ENCODE data around the gene EPS8. TPM values are rescaled to one million over a fixed set of nuclear protein-coding genes. Genes with fewer than 3 reads are reported as not detected.

The EPS8 gene
- total RNA-seq, 1 donor from 2014 or later, result 94.6 TPM

- H3K27ac ChIP-seq, result no peak overlapping the region
- no peak for TF ChIP-seq CTCF (IDR thresholded peaks at IDR 0.05)
- H3K27me3 ChIP-seq, result no peaks in the 10 kb centered on the region
- no peak for DNase-seq (ENCODE audit: low spot score in 2 of 2)
- no peak overlapping the region for H3K4me3 ChIP-seq
- peaks cover 0 to 14% of the 10 kb centered on the region in 2 donors for H3K4me1 ChIP-seq
- intact Hi-C loops (cut with DNase I), result no loop called here
- H3K36me3 ChIP-seq, result no peaks in the 10 kb centered on the region
- no peaks in the 10 kb centered on the region for H3K9me3 ChIP-seq
Observed at GRCh38 chr12:15601210-15601800, 187.9 kb downstream of the EPS8 start.

DNA sequence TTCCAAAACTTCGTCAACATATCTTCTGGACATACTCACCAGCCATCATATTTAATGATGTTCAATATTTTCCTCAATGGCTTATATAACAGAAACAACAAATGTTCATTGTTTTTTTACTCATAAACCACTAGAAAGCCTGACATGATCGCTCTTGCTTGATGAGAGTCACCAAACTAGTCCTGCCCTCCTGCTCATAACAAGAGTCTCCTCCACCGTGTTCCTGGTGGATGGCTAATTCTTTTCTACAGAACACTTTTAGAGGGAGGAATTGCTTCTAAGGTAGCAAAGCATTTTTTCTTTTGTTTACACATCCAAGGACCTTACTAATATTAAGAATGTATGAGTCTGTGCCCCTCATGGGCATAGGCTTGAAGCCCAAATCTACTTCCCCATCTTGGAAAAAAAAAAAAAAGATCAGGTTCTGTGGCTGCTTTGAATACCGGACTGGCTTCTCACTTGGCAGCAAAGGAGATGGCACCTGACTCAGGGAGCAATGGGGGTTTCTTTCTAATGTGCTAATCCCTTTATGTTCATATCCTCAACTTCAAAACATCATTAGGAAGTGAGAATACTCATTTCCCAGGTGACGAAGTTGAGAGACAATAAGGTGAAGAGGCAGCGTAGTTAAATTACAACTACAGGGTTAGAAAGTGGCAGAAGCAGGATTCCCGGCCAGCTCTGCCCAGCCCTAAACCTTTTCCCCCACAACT lies 188.8 kb downstream of the EPS8 start:
- peak overlapping the region in 1 of 2 donors; percentile 58 for H3K27ac ChIP-seq
- H3K4me1 ChIP-seq, result peaks cover 0 to 14% of the 10 kb centered on the region in 2 donors
- H3K36me3 ChIP-seq, result peaks cover 0 to 6% of the 10 kb centered on the region in 2 donors
- intact Hi-C loops (cut with DNase I), result no loop called here
- no peak for TF ChIP-seq CTCF (IDR thresholded peaks at IDR 0.05)
- H3K27me3 ChIP-seq, result no peaks in the 10 kb centered on the region
- no peak for DNase-seq (ENCODE audit: low spot score in 2 of 2)
- no peak overlapping the region for H3K4me3 ChIP-seq
- no peaks in the 10 kb centered on the region for H3K9me3 ChIP-seq

GRCh38 chr12:15599266-15600037 lies 189.7 kb downstream of the EPS8 start:
- Histone ChIP-seq H3K9me3 (no peaks in the 10 kb centered on the region), H3K4me1 (peaks cover 0 to 14% of the 10 kb centered on the region in 2 donors), H3K36me3 (peaks cover 0 to 6% of the 10 kb centered on the region in 2 donors), H3K27ac (peak overlapping the region; percentile 26 to 58), H3K27me3 (no peaks in the 10 kb centered on the region), H3K4me3 (no peak overlapping the region)
- TF ChIP-seq CTCF (IDR thresholded peaks at IDR 0.05), result no peak
- intact Hi-C loops (cut with DNase I), result loop anchor here (10.0 kb wide), 1 partner anchor 65 kb away; no protein-coding TSS in a partner anchor
- peak in 1 of 2 donors; percentile 75 for DNase-seq (ENCODE audit: low spot score in 2 of 2)

GRCh38 chr12:15597125-15597830 lies 191.9 kb downstream of the EPS8 start:
- no peak overlapping the region for H3K27ac ChIP-seq
- H3K36me3 ChIP-seq, result peaks cover 0 to 6% of the 10 kb centered on the region in 2 donors
- no peak for DNase-seq (ENCODE audit: low spot score in 2 of 2)
- no peaks in the 10 kb centered on the region for H3K9me3 ChIP-seq
- H3K4me1 ChIP-seq, result peaks cover 0 to 14% of the 10 kb centered on the region in 2 donors
- TF ChIP-seq CTCF (IDR thresholded peaks at IDR 0.05), result no peak
- no peaks in the 10 kb centered on the region for H3K27me3 ChIP-seq
- no peak overlapping the region for H3K4me3 ChIP-seq
- intact Hi-C loops (cut with DNase I), result loop anchor here (10.0 kb wide), 1 partner anchor 68 kb away; no protein-coding TSS in a partner anchor

- DNase-seq (ENCODE audit: low spot score in 2 of 2), result no peak
- peaks cover 0 to 6% of the 10 kb centered on the region in 2 donors for H3K36me3 ChIP-seq
- no peaks in the 10 kb centered on the region for H3K9me3 ChIP-seq
- H3K27me3 ChIP-seq, result no peaks in the 10 kb centered on the region
- peaks cover 0 to 14% of the 10 kb centered on the region in 2 donors for H3K4me1 ChIP-seq
- intact Hi-C loops (cut with DNase I), result loop anchor here (10.0 kb wide), 1 partner anchor 69 kb away; no protein-coding TSS in a partner anchor
- H3K4me3 ChIP-seq, result no peak overlapping the region
- no peak overlapping the region for H3K27ac ChIP-seq
- TF ChIP-seq CTCF (IDR thresholded peaks at IDR 0.05), result no peak
Observed at GRCh38 chr12:15596174-15596573, 193.0 kb downstream of the EPS8 start.
